Endothelial cell of umbilical vein (primary cell): ENCODE results near the gene POR. TPM values are rescaled to one million over a fixed set of nuclear protein-coding genes. Genes with fewer than 3 reads are reported as not detected.

Experiments used
- BruUV-seq: library from RNA; stranded (reverse); fragments of 400-500 nt; replicated peaks from 2 replicates; lab custom pipeline; 2021; lab: Mats Ljungman, UMichigan
- CTCF ChIA-PET: fragments of 300-600, 350-600 bp; sonication (Branson Sonifier 250); formaldehyde crosslinking; loops from one replicate; lab custom pipeline; 2021; ENCODE audit warnings: antibody characterized with exemption, inconsistent platforms; lab: Charles Lee
- POLR2A ChIA-PET: fragments of 300-600, 350-600 bp; sonication (Branson Sonifier 250); formaldehyde crosslinking; loops from one replicate; lab custom pipeline; 2021; ENCODE audit warnings: antibody characterized with exemption, inconsistent platforms; lab: Charles Lee
- DNase-seq: peaks from one replicate; pipeline ENCODE4 v3.0.0-alpha.2; 2011; ENCODE audit warnings: low read depth, low spot score
- FAIRE-seq: peaks from 2 replicates; lab custom pipeline; 2011; peaks lifted over from hg19 to GRCh38; lab: Jason Lieb, UNC
- H2AFZ ChIP-seq: 2 replicates; pipeline ENCODE4 v1.6.0; 2012; ENCODE audit warnings: low read depth, low read length, control low read depth, inconsistent platforms
- H3K27ac ChIP-seq: 2 replicates; pipeline ENCODE4 v1.5.1; 2011; ENCODE audit warnings: low read depth, mild to moderate bottlenecking, control low read depth, low read length, moderate library complexity; ENCODE audit not compliant: insufficient read depth
- H3K27me3 ChIP-seq, 2 experiments: 2 replicates each; pipeline versions ENCODE4 v1.6.0 to v1.6.1; 2011; ENCODE audit warnings: low read length in 2 of 2, mixed read lengths in 1 of 2; ENCODE audit not compliant: control insufficient read depth in 2 of 2, insufficient read depth in 2 of 2
- H3K36me3 ChIP-seq, 2 experiments: 2 replicates in 1 of 2; 3 replicates in 1 of 2; pipeline ENCODE4 v1.5.1; 2011; ENCODE audit warnings: low read length in 2 of 2, mild to moderate bottlenecking in 1 of 2, moderate library complexity in 1 of 2; ENCODE audit not compliant: control insufficient read depth in 2 of 2, insufficient read depth in 2 of 2; ENCODE audit errors: extremely low read depth in 1 of 2
- H3K4me1 ChIP-seq: 3 replicates; pipeline ENCODE4 v1.5.1; 2011; ENCODE audit warnings: mild to moderate bottlenecking, low read length; ENCODE audit not compliant: control insufficient read depth, insufficient read depth; ENCODE audit errors: extremely low read depth
- H3K4me2 ChIP-seq: 2 replicates; pipeline ENCODE4 v1.6.1; 2011; ENCODE audit warnings: low read length, control low read depth, mixed read lengths; ENCODE audit not compliant: insufficient read depth
- H3K4me3 ChIP-seq, 3 experiments: fragments of 200-600 bp in 1 of 3; sonication (generic), shearing (Covaris generic) in 1 of 3; replicated peaks in 1 of 3; 2 replicates each; pipeline ENCODE4 v1.5.1; 2011 to 2016; ENCODE audit warnings: control low read depth in 3 of 3, low read length in 3 of 3, mild to moderate bottlenecking in 2 of 3, inconsistent platforms in 1 of 3, low read depth in 1 of 3, moderate library complexity in 1 of 3; ENCODE audit not compliant: insufficient read depth in 1 of 3
- H3K79me2 ChIP-seq: 2 replicates; pipeline ENCODE4 v1.6.0; 2012; ENCODE audit warnings: low read length, inconsistent platforms; ENCODE audit not compliant: control insufficient read depth, insufficient read depth
- H3K9ac ChIP-seq: replicated peaks from 2 replicates; pipeline ENCODE3; 2011; ENCODE audit warnings: low read length, control low read depth; ENCODE audit not compliant: insufficient read depth; ENCODE audit errors: extremely low read depth
- H3K9me1 ChIP-seq: replicated peaks from 3 replicates; pipeline ENCODE4 v1.6.0; 2011; ENCODE audit warnings: mild to moderate bottlenecking, low read length; ENCODE audit not compliant: control insufficient read depth, insufficient read depth; ENCODE audit errors: extremely low read depth
- H3K9me3 ChIP-seq: replicated peaks from 2 replicates; pipeline ENCODE4 v1.5.1; 2012; ENCODE audit warnings: low read length, inconsistent platforms; ENCODE audit not compliant: control insufficient read depth, insufficient read depth
- H4K20me1 ChIP-seq: replicated peaks from 2 replicates; pipeline ENCODE3; 2011; ENCODE audit warnings: mild to moderate bottlenecking, low read length; ENCODE audit not compliant: control insufficient read depth, insufficient read depth; ENCODE audit errors: extremely low read depth
- EZH2 ChIP-seq: IDR thresholded peaks from 2 replicates; pipeline ENCODE4 v1.6.1; 2012; ENCODE audit warnings: borderline replicate concordance, low read depth, mild to moderate bottlenecking, moderate library complexity, low read length, inconsistent platforms; ENCODE audit not compliant: severe bottlenecking
- FOS ChIP-seq: IDR thresholded peaks from 2 replicates; pipeline ENCODE4 v1.6.1; 2011; ENCODE audit warnings: mild to moderate bottlenecking, low read length, moderate library complexity, borderline replicate concordance; ENCODE audit not compliant: insufficient read depth
- GATA2 ChIP-seq: IDR thresholded peaks from 2 replicates; pipeline ENCODE4 v1.7.0; 2011; ENCODE audit warnings: low read depth, mild to moderate bottlenecking, moderate library complexity, mixed read lengths, low read length; ENCODE audit not compliant: insufficient read length, insufficient read depth
- JUN ChIP-seq: IDR thresholded peaks from 2 replicates; pipeline ENCODE4 v1.6.1; 2011; ENCODE audit warnings: borderline replicate concordance, low read depth; ENCODE audit not compliant: insufficient read length, insufficient read depth
- MAX ChIP-seq: IDR thresholded peaks from 2 replicates; pipeline ENCODE4 v1.6.1; 2011; ENCODE audit not compliant: insufficient read depth, insufficient read length
- MYC ChIP-seq: IDR thresholded peaks from one replicate; pipeline ENCODE4 v1.6.1; 2011; ENCODE audit warnings: mild to moderate bottlenecking, low read depth, low read length
- POLR2A ChIP-seq: IDR thresholded peaks from 2 replicates; pipeline ENCODE4 v1.6.1; 2012; ENCODE audit warnings: low read depth, mild to moderate bottlenecking, control low read depth, low read length
- POLR2AphosphoS5 ChIP-seq: IDR thresholded peaks from 2 replicates; pipeline ENCODE4 v1.6.1; 2012; ENCODE audit warnings: low read depth, mild to moderate bottlenecking, control low read depth, low read length, moderate library complexity; ENCODE audit not compliant: insufficient read depth
- dilution Hi-C: fragments of 300-500 bp; cut with MboI; formaldehyde crosslinking; loops from one replicate; pipeline ENCODE4 v1.15.0; 2019; ENCODE audit warnings: low sequenced_read_pairs; ENCODE audit not compliant: extremely low pct_ligation_motif_present
- intact Hi-C: fragments of 100-400 bp; cut with micrococcal nuclease; formaldehyde crosslinking; loops from one replicate; pipeline ENCODE4 v1.10.0; 2022
- polyA plus RNA-seq, 4 experiments: library from polyadenylated mRNA; depleted of rRNA in 3 of 4; stranded (reverse) in 3 of 4; unstranded in 1 of 4; fragments of >200 nt; gene quantifications; 2 replicates each; pipeline versions ENCODE4 v1.2.1 to v1.2.3, GENCODE V29; 2011 to 2012; ENCODE audit warnings: missing spikeins in 1 of 4
- total RNA-seq: library from RNA; stranded (reverse); gene quantifications from 2 replicates; pipeline ENCODE4 v1.2.3, GENCODE V29; 2021
- TF ChIP-seq, protein P1 (sequence below), 2 donors: IDR thresholded peaks; 1 replicate in 1 of 2; 2 replicates in 1 of 2; pipeline ENCODE4 v1.5.1; 2011; ENCODE audit warnings: low read length in 2 of 2, mild to moderate bottlenecking in 2 of 2, moderate library complexity in 2 of 2, control low read depth in 1 of 2, inconsistent platforms in 1 of 2, low read depth in 1 of 2; ENCODE audit not compliant: insufficient read depth in 1 of 2; ENCODE audit errors: extremely low read depth in 1 of 2

The POR gene
- total and polyA plus RNA-seq, 2 donors (not counting 3 experiments of a cell fraction or from before 2014, with no cell fraction given), result 59.5 to 73.6 TPM

GRCh38 chr7:75996476-75996875, 81.5 kb downstream of the POR start:
- Histone ChIP-seq H3K4me3 (no peak overlapping the region), H3K27me3 (no peaks in the 10 kb centered on the region), H3K9me1 (no peaks in the 10 kb centered on the region), H4K20me1 (no peaks in the 10 kb centered on the region), H3K4me2 (no peak overlapping the region), H3K36me3 (peaks cover 0 to 15% of the 10 kb centered on the region in 2 experiments), H3K79me2 (no peaks in the 10 kb centered on the region), H2AFZ (no peak overlapping the region), H3K27ac (no peak overlapping the region), H3K9ac (no peak overlapping the region), H3K4me1 (peaks cover 4% of the 10 kb centered on the region), H3K9me3 (no peaks in the 10 kb centered on the region)
- POLR2A ChIA-PET, result no interaction called here
- no peak for TF ChIP-seq MYC
- TF ChIP-seq GATA2, result no peak
- TF ChIP-seq EZH2, result no peak
- TF ChIP-seq, protein P1, sequence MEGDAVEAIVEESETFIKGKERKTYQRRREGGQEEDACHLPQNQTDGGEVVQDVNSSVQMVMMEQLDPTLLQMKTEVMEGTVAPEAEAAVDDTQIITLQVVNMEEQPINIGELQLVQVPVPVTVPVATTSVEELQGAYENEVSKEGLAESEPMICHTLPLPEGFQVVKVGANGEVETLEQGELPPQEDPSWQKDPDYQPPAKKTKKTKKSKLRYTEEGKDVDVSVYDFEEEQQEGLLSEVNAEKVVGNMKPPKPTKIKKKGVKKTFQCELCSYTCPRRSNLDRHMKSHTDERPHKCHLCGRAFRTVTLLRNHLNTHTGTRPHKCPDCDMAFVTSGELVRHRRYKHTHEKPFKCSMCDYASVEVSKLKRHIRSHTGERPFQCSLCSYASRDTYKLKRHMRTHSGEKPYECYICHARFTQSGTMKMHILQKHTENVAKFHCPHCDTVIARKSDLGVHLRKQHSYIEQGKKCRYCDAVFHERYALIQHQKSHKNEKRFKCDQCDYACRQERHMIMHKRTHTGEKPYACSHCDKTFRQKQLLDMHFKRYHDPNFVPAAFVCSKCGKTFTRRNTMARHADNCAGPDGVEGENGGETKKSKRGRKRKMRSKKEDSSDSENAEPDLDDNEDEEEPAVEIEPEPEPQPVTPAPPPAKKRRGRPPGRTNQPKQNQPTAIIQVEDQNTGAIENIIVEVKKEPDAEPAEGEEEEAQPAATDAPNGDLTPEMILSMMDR (IDR thresholded peaks at IDR 0.05; ENCODE audit: extremely low read depth in 1 of 2, insufficient read depth in 1 of 2, low read depth in 1 of 2, low read length in 2 of 2), result no peak
- TF ChIP-seq FOS, result no peak
- no peak for TF ChIP-seq POLR2A
- TF ChIP-seq MAX, result no peak
- TF ChIP-seq JUN, result no peak
- TF ChIP-seq POLR2AphosphoS5, result no peak
- CTCF ChIA-PET, result interaction anchor here (0.9 kb wide), 1 partner anchor 24 kb away, joined by 3 read pairs; no protein-coding TSS in a partner anchor
- no peak for DNase-seq
- BruUV-seq, result no TSS peak
- intact Hi-C loops, result no loop called here
- dilution Hi-C loops, result no loop called here
- no peak for FAIRE-seq
